Hepatocyte (in vitro differentiated cells): Measurements from ENCODE around the gene RPS21.

Experiments
- EZH2 ChIP-seq: fragments of 200-600 bp; sonication (generic); IDR thresholded peaks from 2 replicates; pipeline ENCODE4 v1.6.1; 2016; ENCODE audit warnings: antibody characterized with exemption, mild to moderate bottlenecking, borderline replicate concordance
- EZH2phosphoT487 ChIP-seq: fragments of 200-600 bp; sonication (generic); IDR thresholded peaks from one replicate; pipeline ENCODE4 v1.6.1; 2018; ENCODE audit warnings: antibody characterized with exemption, mild to moderate bottlenecking, low read depth, moderate library complexity; ENCODE audit not compliant: unreplicated experiment, severe bottlenecking
- TF ChIP-seq, protein P1 (sequence below): fragments of 200-600 bp; sonication (generic); IDR thresholded peaks from 2 replicates; pipeline ENCODE4 v1.5.1; 2016; ENCODE audit warnings: antibody characterized with exemption, mild to moderate bottlenecking; ENCODE audit not compliant: poor library complexity

DNA sequence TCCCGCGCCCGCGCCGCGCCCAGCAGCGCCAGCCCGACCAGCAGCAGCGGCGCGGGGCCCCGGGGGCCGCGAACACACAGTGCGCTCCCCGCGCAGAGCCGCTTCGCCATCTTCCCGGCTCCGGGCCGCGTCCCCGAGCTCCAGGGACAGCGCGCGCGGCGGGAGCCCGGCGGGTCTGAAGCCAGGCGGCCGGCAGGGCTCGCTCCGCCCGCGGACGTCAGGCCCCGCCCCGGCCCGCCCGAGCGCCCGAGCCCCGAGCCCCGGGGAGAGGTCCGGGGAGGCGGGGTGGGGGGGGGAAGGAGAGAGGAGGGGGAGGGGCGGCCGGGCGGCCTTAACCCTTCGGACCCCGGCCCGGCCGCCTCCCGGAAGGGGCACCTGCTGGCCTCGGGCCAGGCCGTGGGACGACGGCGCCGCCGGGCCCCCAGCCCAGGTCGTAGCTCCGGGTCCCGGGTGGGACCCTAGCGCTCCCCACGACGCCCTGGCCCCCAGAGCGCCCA lies 19.7 kb upstream of the RPS21 start, which contains the start of gene LAMA5:
- TF ChIP-seq, protein P1, sequence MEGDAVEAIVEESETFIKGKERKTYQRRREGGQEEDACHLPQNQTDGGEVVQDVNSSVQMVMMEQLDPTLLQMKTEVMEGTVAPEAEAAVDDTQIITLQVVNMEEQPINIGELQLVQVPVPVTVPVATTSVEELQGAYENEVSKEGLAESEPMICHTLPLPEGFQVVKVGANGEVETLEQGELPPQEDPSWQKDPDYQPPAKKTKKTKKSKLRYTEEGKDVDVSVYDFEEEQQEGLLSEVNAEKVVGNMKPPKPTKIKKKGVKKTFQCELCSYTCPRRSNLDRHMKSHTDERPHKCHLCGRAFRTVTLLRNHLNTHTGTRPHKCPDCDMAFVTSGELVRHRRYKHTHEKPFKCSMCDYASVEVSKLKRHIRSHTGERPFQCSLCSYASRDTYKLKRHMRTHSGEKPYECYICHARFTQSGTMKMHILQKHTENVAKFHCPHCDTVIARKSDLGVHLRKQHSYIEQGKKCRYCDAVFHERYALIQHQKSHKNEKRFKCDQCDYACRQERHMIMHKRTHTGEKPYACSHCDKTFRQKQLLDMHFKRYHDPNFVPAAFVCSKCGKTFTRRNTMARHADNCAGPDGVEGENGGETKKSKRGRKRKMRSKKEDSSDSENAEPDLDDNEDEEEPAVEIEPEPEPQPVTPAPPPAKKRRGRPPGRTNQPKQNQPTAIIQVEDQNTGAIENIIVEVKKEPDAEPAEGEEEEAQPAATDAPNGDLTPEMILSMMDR = no peak
- TF ChIP-seq EZH2 (no peak), EZH2phosphoT487 (no peak)
